Measurements from ENCODE around the gene CIB2. TPM values are rescaled to one million over a fixed set of nuclear protein-coding genes. Genes with fewer than 3 reads are reported as not detected.

CIB2 gene
- polyA plus RNA-seq, 1 donor (not counting 4 experiments of a cell fraction or from before 2014, with no cell fraction given): 4.1 TPM

DNA sequence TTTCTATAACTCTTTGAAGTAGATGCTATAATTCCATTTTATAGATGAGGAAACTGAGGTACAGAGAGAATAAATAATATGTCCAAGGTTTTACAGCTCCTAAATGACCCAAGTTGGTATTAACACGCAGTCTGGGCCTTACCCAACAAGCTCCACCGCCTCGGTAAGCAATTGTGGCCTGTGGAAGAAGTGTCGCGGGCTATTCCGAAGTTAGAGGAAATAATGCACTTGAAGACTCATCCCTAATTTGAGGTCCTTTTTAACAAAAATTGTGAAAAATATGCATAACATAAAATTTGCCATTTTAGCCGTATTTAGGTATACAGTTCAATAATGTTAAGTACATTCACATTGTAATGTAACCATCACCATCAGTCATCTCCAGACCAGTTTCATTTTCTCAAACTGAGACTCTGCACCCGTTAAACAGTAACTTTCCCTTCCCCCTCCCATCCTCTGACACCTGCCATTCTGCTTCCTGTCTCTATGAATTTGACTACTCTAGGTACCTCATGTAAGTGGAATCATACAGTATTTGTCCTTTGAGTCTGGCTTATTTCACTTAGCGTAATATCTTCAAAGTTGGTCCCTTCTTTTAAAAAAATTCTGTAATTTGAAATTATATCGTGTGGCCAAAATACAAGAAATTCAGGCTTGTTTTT is 36.1 kb upstream of the CIB2 start:
- FAIRE-seq: no peak
- Histone ChIP-seq H3K4me1 (ENCODE audit: control insufficient read depth, extremely low read depth, insufficient read depth, low read length) (no peaks in the 10 kb centered on the region), H3K9ac (ENCODE audit: control insufficient read depth, extremely low read depth, insufficient read depth, low read length) (no peak overlapping the region), H3K36me3 (ENCODE audit: control insufficient read depth in 2 of 2, extremely low read depth in 1 of 2, insufficient read depth in 2 of 2, low read length in 2 of 2) (peaks cover 19 to 28% of the 10 kb centered on the region in 2 experiments), H2AFZ (ENCODE audit: control insufficient read depth, low read length) (no peak overlapping the region), H3K4me2 (ENCODE audit: control insufficient read depth, extremely low read depth, insufficient read depth, low read depth, low read length) (no peak overlapping the region), H3K27me3 (ENCODE audit: control insufficient read depth, extremely low read depth, insufficient read depth, low read length) (no peaks in the 10 kb centered on the region), H3K9me1 (ENCODE audit: control insufficient read depth, extremely low read depth, insufficient read depth, low read length) (no peaks in the 10 kb centered on the region), H4K20me1 (ENCODE audit: control insufficient read depth, extremely low read depth, insufficient read depth, low read length) (no peaks in the 10 kb centered on the region), H3K9me3 (ENCODE audit: control insufficient read depth, low read depth, low read length) (no peaks in the 10 kb centered on the region), H3K27ac (ENCODE audit: control insufficient read depth, insufficient read depth, low read length) (no peak overlapping the region), H3K79me2 (ENCODE audit: control insufficient read depth, insufficient read depth, low read length) (no peaks in the 10 kb centered on the region), H3K4me3 (ENCODE audit: control insufficient read depth in 2 of 3, extremely low read depth in 1 of 3, insufficient read depth in 2 of 3, low read depth in 1 of 3, low read length in 3 of 3) (no peak overlapping the region)
- dilution Hi-C loops (cut with MboI; ENCODE audit: extremely low pct_ligation_motif_present, low sequenced_read_pairs): no loop called here
- TF ChIP-seq EZH2 (IDR thresholded peaks at IDR 0.05; ENCODE audit: low read length): no peak
- TF ChIP-seq, protein P1, sequence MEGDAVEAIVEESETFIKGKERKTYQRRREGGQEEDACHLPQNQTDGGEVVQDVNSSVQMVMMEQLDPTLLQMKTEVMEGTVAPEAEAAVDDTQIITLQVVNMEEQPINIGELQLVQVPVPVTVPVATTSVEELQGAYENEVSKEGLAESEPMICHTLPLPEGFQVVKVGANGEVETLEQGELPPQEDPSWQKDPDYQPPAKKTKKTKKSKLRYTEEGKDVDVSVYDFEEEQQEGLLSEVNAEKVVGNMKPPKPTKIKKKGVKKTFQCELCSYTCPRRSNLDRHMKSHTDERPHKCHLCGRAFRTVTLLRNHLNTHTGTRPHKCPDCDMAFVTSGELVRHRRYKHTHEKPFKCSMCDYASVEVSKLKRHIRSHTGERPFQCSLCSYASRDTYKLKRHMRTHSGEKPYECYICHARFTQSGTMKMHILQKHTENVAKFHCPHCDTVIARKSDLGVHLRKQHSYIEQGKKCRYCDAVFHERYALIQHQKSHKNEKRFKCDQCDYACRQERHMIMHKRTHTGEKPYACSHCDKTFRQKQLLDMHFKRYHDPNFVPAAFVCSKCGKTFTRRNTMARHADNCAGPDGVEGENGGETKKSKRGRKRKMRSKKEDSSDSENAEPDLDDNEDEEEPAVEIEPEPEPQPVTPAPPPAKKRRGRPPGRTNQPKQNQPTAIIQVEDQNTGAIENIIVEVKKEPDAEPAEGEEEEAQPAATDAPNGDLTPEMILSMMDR (optimal IDR thresholded peaks at IDR 0.05 in 1 of 3, IDR thresholded peaks at IDR 0.05 in 1 of 3, conservative IDR thresholded peaks at IDR 0.05 in 1 of 3; ENCODE audit: extremely low read depth in 1 of 3, insufficient read depth in 2 of 3, low read length in 3 of 3): no peak
- DNase-seq (ENCODE audit: low read depth, low spot score): no peak

DNA sequence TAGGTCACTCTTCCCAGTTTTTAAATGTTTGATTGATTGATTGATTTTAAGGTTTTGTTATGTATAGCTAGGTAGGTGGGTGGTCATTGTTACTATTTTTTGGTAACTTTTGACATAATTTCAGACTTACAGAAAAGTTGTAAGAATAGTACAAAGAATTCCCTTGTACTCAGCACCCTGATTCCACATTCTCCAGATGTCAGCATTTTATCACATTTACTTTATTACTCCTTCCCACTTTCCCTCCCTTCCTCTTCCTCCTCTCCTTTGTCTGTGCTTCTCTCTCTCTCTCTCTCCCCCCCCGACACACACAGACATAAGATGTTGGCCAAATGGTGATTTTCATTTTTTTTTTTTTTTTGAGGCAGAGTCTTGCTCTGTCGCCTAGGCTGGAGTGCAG is 32.8 kb upstream of the CIB2 start:
- dilution Hi-C loops (cut with MboI; ENCODE audit: extremely low pct_ligation_motif_present, low sequenced_read_pairs): no loop called here
- peaks cover 23 to 30% of the 10 kb centered on the region in 2 experiments for H3K36me3 ChIP-seq (ENCODE audit: control insufficient read depth in 2 of 2, extremely low read depth in 1 of 2, insufficient read depth in 2 of 2, low read length in 2 of 2)
- FAIRE-seq: no peak
- no peak overlapping the region for H3K4me3 ChIP-seq (ENCODE audit: control insufficient read depth in 2 of 3, extremely low read depth in 1 of 3, insufficient read depth in 2 of 3, low read depth in 1 of 3, low read length in 3 of 3)
- no peaks in the 10 kb centered on the region for H3K9me3 ChIP-seq (ENCODE audit: control insufficient read depth, low read depth, low read length)
- H3K9ac ChIP-seq (ENCODE audit: control insufficient read depth, extremely low read depth, insufficient read depth, low read length): no peak overlapping the region
- DNase-seq (ENCODE audit: low read depth, low spot score): no peak
- no peak overlapping the region for H3K27ac ChIP-seq (ENCODE audit: control insufficient read depth, insufficient read depth, low read length)
- no peaks in the 10 kb centered on the region for H3K27me3 ChIP-seq (ENCODE audit: control insufficient read depth, extremely low read depth, insufficient read depth, low read length)
- no peak overlapping the region for H3K4me2 ChIP-seq (ENCODE audit: control insufficient read depth, extremely low read depth, insufficient read depth, low read depth, low read length)
- no peaks in the 10 kb centered on the region for H3K4me1 ChIP-seq (ENCODE audit: control insufficient read depth, extremely low read depth, insufficient read depth, low read length)
- TF ChIP-seq EZH2 (IDR thresholded peaks at IDR 0.05; ENCODE audit: low read length): no peak
- TF ChIP-seq, protein P1 (optimal IDR thresholded peaks at IDR 0.05 in 1 of 3, IDR thresholded peaks at IDR 0.05 in 1 of 3, conservative IDR thresholded peaks at IDR 0.05 in 1 of 3; ENCODE audit: extremely low read depth in 1 of 3, insufficient read depth in 2 of 3, low read length in 3 of 3): no peak
- no peaks in the 10 kb centered on the region for H4K20me1 ChIP-seq (ENCODE audit: control insufficient read depth, extremely low read depth, insufficient read depth, low read length)
- no peaks in the 10 kb centered on the region for H3K9me1 ChIP-seq (ENCODE audit: control insufficient read depth, extremely low read depth, insufficient read depth, low read length)
- no peaks in the 10 kb centered on the region for H3K79me2 ChIP-seq (ENCODE audit: control insufficient read depth, insufficient read depth, low read length)
- no peak overlapping the region for H2AFZ ChIP-seq (ENCODE audit: control insufficient read depth, low read length)

Measured in keratinocyte (primary cell).